HG03342 (cell line): Measurements from ENCODE around the gene TBC1D17.
A peak's percentile ranks its signal among the peaks of the same experiment; 100 is the strongest.
"Not testable (repeated sequence)": the region's sequence is repeated elsewhere in the genome, so short reads cannot be mapped to it uniquely, and the experiment has no call there.

ENCODE experiments used
- ATAC-seq: cut with Tn5 transposase; IDR thresholded peaks from one replicate; pipeline ENCODE4 v1.9.1; 2021; ENCODE audit warnings: mild to moderate bottlenecking, moderate library complexity; ENCODE audit not compliant: unreplicated experiment

Gene TBC1D17

GRCh38 chr19:49916839-49917733, 39.6 kb downstream of the TBC1D17 start:
- no peak for ATAC-seq

DNA sequence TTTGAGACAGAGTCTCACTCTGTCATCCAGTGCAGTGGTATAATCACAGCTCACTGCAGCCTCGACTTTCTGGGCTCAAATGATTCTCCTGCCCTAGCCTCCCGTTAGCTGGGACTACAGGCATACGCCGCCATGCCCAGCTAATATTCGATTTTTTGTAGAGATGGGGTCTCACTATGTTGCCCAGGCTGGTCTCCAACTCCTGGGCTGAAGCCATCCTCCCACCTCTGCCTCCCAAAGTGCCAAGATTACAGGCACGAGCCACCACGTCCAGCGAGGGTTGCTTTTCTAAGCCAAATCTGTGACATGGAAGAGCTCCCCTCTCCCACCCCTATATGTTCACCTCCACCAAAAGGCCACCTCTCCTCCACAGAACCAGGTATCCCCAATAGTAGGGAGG, 40.6 kb downstream of the TBC1D17 start:
- ATAC-seq: no peak

- no peak for ATAC-seq
Measured at GRCh38 chr19:49920624-49921363, 43.3 kb downstream of the TBC1D17 start.

DNA sequence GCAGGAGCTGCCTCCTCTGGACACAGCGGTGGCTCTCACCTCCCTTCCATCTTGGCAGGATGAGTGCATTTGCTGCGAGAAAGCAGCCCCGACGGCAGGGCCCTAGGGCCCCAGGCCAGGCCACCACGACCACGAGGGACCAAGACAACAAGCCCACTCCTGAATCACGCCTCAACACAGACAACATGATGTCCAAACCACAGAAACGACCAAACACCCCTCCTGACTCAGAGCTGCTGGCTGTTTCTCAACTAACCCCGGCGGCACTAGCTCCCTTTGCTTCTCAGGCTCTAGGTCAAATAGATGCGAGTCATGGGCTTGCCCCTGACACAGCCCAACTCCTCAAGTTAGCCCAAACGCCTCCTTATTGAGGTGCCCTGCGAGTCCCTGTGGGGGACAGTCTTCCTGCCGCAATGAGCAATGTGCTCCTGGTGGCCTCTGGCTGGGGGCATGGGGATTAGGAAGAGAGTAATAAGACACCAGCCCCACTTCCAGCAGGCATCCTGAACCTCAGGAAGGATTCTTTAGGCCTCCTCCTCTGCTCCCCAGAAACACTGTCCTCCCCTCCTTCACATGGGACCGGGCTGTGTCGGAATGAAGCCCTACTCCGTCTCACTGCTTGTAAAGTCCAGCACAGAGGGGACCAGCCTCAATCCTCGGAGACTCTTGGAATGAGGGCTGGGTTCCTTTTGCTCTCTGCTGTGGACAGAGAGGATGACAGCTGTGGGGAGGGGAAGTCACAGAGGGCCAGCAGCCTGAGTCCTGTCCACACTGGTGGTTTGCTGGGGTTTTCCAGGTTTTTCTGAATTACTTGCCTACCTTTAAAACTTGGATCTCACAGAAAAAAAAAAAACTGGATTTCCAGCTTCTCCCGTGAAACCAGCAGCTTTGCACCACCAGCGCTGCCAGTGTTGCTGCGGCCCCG, 44.6 kb downstream of the TBC1D17 start:
- ATAC-seq: no peak

DNA sequence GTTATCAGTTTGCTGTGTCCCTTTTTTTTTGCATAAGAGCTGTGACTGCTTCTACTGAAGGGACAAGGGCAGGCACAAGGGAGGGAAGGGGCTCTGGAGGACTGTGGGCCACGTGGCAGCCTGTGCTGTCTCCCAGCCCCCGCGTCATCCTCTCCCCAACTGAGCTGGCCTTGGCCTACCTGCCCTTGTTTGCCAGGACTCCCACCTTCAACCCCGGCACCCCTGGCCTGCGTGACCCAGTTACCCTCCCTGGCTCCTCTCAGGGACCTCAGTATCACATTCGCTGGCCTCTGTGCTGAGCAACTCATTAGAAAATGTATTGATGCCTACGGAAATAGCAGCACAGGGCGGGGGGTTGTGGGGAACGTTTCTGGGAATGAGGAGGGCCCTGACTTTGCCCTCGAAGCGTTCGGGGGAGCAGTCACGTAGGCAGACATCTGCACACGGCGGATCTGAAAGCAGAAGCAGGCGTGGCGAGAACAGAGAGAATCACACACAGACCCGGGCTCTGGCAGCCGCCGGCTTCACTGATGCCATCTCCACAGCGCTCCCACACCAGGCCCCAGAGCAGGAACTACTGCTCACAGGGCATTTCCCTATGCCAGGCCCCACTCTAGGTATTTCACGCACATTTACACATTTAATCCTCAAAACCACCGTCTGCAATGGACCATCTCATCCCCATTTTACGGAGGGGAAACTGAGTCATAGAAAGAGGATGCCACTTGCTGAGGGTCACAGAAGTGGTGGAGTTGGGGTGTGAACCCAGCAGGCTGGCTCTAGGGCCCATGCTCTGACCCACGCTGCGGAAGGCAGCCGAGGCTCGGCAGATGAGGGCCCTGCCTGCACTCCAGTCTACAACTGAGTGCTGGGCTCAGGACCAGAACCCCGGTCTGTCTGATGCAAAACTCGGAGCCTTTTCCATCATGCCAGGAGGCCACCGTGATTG, 45.8 kb downstream of the TBC1D17 start:
- ATAC-seq: no peak

DNA sequence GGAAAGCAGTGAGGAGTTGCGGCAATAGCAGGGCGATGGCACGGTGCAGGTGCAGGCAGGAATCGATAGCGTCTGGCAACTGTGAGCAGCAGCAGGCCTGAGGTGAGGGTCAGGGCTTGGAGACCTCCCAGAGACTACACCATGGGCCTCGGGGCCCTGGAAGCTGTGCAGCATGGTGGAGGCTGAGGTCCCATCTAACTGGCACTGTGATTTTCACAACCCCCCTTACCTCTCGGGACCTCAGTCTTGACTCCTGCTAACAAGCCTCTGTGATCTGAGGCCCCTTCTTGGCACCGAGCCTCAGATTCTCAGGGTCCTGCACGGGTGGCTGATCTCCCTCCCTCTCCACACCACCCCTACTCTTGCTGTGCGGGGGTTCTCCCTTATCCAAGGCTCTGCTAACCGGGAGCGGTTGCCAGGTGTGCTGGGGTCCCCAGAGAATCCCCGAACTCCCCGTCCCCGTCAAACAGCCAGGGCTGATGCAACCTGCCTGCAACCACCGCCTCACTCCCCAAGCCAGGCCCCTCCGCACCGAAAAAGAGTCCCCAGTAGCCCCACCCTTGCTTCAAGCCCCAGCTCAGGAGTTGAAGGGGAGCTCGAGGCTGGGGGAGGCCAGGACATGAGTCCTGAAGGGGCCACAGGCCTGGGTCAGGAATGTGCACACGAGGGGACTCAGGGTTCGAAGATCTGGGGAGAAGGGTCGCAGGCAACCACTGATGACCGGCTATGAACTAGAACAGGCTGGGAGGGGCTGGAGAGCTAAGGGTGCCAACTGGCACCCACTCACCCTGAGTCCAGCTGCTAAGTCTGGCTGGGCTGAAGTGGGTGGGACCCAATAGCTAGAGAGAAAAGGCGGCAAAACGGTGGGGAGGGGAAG, 46.7 kb downstream of the TBC1D17 start:
- ATAC-seq: no peak

GRCh38 chr19:49924881-49925210, 47.3 kb downstream of the TBC1D17 start:
- ATAC-seq: not testable (repeated sequence)

DNA sequence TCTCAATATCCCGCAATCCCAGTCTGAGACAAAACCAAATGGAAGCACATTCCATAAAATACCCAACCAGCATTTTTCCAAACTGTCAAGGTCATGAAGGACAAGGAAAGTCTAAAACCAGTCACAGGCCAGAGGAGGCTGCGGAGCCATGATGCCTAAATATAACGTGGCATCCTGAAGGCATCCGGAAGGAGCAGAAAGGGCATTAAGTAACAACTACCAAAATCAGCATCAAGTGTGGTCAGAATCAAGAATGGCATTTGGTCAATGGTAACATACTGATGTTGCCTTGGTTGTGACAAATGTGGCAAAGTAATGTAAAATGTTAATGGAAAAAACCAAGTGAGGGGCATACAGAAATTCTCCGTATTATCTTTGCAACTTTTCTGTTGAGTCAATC, 48.0 kb downstream of the TBC1D17 start:
- ATAC-seq: no peak

DNA sequence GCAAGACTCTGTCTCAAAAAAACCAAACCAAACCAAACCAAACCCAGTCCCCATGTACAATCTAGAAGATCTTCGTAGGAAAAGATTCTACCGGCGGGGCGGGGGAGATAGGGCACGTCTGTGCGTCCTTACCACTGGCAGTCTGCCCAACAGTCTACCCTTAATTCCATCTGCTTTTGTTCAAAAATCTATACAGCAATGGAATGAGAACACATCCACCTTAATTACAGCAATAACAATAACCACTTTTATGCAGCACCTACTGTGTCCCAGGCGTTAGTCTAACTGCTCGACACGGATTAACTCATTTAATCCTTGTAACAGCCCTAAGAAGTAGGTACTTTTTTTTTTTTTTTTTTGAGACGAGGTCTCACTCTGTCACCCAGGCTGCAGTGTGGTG, 49.0 kb downstream of the TBC1D17 start:
- no peak for ATAC-seq

- ATAC-seq: no peak
Measured at GRCh38 chr19:49927526-49928264, 50.2 kb downstream of the TBC1D17 start.

DNA sequence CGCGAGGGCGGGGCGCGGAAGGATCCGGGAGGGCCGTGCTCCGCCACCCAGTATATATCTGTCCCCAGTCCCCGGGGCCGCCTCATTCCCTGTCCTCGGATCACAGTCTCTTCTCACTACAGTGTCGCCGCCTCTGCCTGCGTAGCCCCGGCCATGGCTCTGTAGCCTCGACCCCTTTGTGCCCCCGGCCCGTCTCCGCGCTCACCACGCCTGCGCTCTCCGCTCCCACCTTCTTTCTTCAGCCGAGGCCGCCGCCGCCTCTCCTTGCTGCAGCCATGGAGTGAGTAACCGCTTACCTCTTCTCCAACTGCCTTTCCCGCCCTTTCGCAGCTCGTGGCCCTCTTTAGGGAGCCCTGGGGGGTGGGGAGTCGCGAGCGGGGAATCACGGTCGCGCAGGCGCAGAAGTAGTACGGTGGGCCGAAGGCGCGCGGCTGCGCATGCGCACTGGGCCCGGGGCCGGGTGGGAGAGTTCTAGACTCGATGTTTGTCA, 51.7 kb downstream of the TBC1D17 start, which contains the start of the genes ATF5 and NUP62:
Gene ATF5 (plus strand): TSS at position 85 of the 490 bp plus-strand sequence. CDS start 1,646 bp downstream, outside the sequence.
Gene NUP62 (minus strand): TSS at position 384 of the 490 bp plus-strand sequence. CDS start 19,697 bp downstream, outside the sequence.
- ATAC-seq: peak; percentile 52

- ATAC-seq: peak; percentile 65
Measured at GRCh38 chr19:49929611-49930482, 52.3 kb downstream of the TBC1D17 start.

- no peak for ATAC-seq
Measured at GRCh38 chr19:49930483-49931011, 53.0 kb downstream of the TBC1D17 start.

DNA sequence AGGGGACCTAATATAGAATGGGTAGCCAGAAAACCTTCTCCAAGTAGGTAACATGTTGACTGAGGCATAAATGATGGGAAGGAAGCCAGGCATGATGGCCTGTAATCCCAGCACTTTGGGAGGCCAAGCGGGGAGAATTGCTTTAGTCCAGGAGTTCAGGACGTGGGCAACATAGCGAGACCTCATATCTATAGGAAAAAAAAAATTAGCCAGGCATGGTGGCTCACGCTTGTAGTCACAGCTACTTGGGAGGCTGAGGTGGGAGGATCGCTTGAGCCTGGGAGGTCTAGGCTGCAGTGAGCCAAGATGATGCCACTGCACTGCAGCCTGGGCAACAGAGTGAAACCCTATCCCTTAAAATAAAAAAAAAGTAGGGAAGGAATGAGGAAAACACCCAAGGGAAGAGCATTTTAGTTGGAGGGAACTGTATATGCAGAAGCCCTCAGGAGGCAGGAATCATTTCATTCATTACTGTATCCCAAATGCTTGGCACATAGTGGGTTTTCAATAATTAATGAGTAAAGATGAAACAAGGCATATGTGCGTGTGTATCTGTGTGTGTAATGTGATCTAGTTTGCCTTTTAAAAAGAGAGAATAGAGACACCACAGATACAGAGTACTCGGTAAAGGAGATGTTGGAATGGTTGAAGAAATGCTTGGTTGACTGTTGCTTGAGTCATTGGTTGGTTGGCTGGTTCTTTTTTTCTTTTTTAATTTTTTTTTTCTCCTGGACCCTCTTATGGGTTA, 54.0 kb downstream of the TBC1D17 start:
- no peak for ATAC-seq

DNA sequence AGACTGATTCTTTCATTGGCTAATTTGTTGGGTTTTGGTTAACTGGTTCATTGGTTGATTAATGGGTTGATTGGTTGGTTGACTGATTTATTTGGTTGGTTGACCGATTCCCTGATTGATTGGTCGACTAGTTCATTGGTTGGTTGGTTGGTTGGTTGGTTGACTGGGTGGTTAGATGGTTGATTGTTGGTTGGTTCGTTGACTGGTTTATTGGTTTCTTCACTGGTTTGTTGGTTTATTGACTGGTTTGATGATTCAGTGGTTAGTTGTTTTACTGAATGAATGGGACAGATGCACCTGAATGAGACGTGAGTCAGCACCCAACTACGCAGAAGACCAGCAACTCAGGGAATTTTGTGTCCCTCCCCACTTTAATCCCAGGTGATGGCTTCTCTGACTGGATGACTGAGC, 54.5 kb downstream of the TBC1D17 start:
- ATAC-seq: no peak

GRCh38 chr19:49932731-49933131, 55.2 kb downstream of the TBC1D17 start:
- no peak for ATAC-seq
